Loucy (cell line): ENCODE measurements around the gene KLHL40.

Experiments used
- EZH2phosphoT487 ChIP-seq: fragments of 200-600 bp; IDR thresholded peaks from 2 replicates; pipeline ENCODE4 v1.6.1; 2018; ENCODE audit warnings: antibody characterized with exemption, mild to moderate bottlenecking, moderate library complexity, borderline replicate concordance
- TF ChIP-seq, protein P1 (sequence below): fragments of 200-600 bp; sonication (generic); conservative IDR thresholded peaks from 2 replicates; pipeline ENCODE4 v1.5.1; 2014; ENCODE audit warnings: mild to moderate bottlenecking, antibody characterized with exemption, low read length

DNA sequence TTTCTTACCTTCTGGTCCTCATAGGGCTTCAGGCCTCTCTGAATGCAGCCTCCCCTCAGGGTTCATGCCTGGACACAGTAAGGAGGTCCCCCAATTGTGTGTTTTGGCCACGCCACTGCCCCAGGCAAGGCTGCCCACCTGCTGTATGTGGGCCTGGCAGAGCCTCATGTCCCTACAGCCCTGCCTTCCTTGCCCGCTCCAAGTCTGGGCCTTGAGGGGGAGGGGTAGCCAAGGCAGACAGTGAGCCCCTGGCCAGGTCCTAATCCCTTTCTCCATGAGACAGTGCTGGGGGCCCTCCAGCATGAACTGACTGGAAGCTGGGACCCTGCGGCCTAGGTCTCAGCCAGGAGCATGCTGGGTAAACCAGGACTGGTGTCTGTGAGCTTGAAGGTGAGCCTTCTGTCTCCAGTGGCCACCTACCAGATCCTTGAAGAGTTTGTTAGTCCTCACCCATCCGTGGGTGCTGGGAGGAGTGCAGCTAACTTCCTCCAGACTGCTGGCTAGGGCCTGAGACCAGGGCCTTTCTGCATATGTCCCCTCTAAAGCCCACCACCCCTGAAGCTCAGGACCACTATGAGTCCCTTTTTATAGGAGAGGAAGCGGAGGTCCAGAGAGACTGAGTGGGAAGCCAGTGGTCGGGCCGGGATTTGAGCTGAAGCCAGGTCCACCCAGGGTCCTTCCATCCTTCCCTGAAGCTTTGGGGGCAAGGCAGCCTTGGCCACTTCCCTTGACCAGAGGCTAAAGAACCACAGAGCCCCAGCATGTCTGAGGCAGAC, 23.1 kb upstream of the KLHL40 start:
- TF ChIP-seq, protein P1, sequence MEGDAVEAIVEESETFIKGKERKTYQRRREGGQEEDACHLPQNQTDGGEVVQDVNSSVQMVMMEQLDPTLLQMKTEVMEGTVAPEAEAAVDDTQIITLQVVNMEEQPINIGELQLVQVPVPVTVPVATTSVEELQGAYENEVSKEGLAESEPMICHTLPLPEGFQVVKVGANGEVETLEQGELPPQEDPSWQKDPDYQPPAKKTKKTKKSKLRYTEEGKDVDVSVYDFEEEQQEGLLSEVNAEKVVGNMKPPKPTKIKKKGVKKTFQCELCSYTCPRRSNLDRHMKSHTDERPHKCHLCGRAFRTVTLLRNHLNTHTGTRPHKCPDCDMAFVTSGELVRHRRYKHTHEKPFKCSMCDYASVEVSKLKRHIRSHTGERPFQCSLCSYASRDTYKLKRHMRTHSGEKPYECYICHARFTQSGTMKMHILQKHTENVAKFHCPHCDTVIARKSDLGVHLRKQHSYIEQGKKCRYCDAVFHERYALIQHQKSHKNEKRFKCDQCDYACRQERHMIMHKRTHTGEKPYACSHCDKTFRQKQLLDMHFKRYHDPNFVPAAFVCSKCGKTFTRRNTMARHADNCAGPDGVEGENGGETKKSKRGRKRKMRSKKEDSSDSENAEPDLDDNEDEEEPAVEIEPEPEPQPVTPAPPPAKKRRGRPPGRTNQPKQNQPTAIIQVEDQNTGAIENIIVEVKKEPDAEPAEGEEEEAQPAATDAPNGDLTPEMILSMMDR = no peak
- TF ChIP-seq EZH2phosphoT487 = no peak
